HepG2 (cell line): ENCODE data around the gene ADAMTS4. TPM values are rescaled to one million over a fixed set of nuclear protein-coding genes. Genes with fewer than 3 reads are reported as not detected.
A peak's percentile ranks its signal among the peaks of the same experiment; 100 is the strongest.

ENCODE experiments used
- ATAD3A ChIP-seq: sonication (generic); formaldehyde crosslinking; IDR thresholded peaks from 2 replicates; pipeline ENCODE4 v1.4.0; 2020; ENCODE audit warnings: missing genetic modification reagents
- CSRNP2 ChIP-seq: sonication (generic); formaldehyde crosslinking; conservative IDR thresholded peaks from 2 replicates; pipeline ENCODE4 v1.8.0; 2022; ENCODE audit warnings: low read depth, missing genetic modification reagents
- ELF4 ChIP-seq: sonication (generic); formaldehyde crosslinking; IDR thresholded peaks from 2 replicates; pipeline ENCODE4 v1.5.0; 2020; ENCODE audit warnings: missing genetic modification reagents, mild to moderate bottlenecking, moderate library complexity, borderline replicate concordance
- GABPA ChIP-seq, 2 experiments: IDR thresholded peaks; 2 replicates each; pipeline ENCODE4 v1.6.1; 2011 to 2016; ENCODE audit warnings: low read depth in 2 of 2, low read length in 1 of 2, missing biosample characterization in 1 of 2, missing genetic modification characterization in 1 of 2
- HNRNPL ChIP-seq: fragments of 200-400 bp; formaldehyde crosslinking; IDR thresholded peaks from 2 replicates; pipeline ENCODE4 v1.6.1; 2017; ENCODE audit warnings: mild to moderate bottlenecking, low read depth, low read length
- IKZF1 ChIP-seq: fragments of 450-650 bp; IDR thresholded peaks from 2 replicates; pipeline ENCODE4 v1.7.1; 2016
- MED8 ChIP-seq: sonication (generic); formaldehyde crosslinking; IDR thresholded peaks from 2 replicates; pipeline ENCODE4 v1.8.1; 2023; ENCODE audit warnings: mild to moderate bottlenecking, missing genetic modification reagents; ENCODE audit not compliant: insufficient replicate concordance
- NFKB2 ChIP-seq: sonication (generic); formaldehyde crosslinking; IDR thresholded peaks from 2 replicates; pipeline ENCODE4 v1.4.0; 2020; ENCODE audit warnings: missing genetic modification reagents, borderline replicate concordance
- NONO ChIP-seq, 2 experiments: fragments of 450-650 bp in 1 of 2; sonication (generic) in 1 of 2; formaldehyde crosslinking in 1 of 2; IDR thresholded peaks in 1 of 2; conservative IDR thresholded peaks in 1 of 2; 2 replicates each; pipeline versions ENCODE4 v1.6.1 to v1.8.0; 2017 to 2022; ENCODE audit warnings: mild to moderate bottlenecking in 1 of 2, missing genetic modification reagents in 1 of 2, moderate library complexity in 1 of 2
- PHF20 ChIP-seq: sonication (generic); formaldehyde crosslinking; IDR thresholded peaks from 2 replicates; pipeline ENCODE4 v1.5.0; 2020; ENCODE audit warnings: mild to moderate bottlenecking, missing genetic modification reagents
- PPARG ChIP-seq: conservative IDR thresholded peaks from 2 replicates; pipeline ENCODE4 v1.6.1; 2016; ENCODE audit warnings: missing biosample characterization, missing genetic modification reagents
- PRDM4 ChIP-seq: sonication (generic); formaldehyde crosslinking; IDR thresholded peaks from 2 replicates; pipeline ENCODE4 v1.9.0; 2021; ENCODE audit warnings: missing genetic modification reagents, borderline replicate concordance
- REL ChIP-seq: sonication (generic); formaldehyde crosslinking; conservative IDR thresholded peaks from 2 replicates; pipeline ENCODE4 v1.8.0; 2022; ENCODE audit warnings: mild to moderate bottlenecking, missing genetic modification reagents, moderate library complexity
- RNF219 ChIP-seq: sonication (generic); formaldehyde crosslinking; IDR thresholded peaks from 2 replicates; pipeline ENCODE4 v1.5.0; 2020; ENCODE audit warnings: mild to moderate bottlenecking, missing genetic modification reagents
- TOE1 ChIP-seq: sonication (generic); formaldehyde crosslinking; IDR thresholded peaks from 2 replicates; pipeline ENCODE4 v1.4.0; 2020; ENCODE audit warnings: mild to moderate bottlenecking, missing genetic modification reagents
- TSC22D2 ChIP-seq: sonication (generic); formaldehyde crosslinking; IDR thresholded peaks from 2 replicates; pipeline ENCODE4 v1.5.1; 2020; ENCODE audit warnings: missing genetic modification reagents, mild to moderate bottlenecking, borderline replicate concordance
- ZBTB39 ChIP-seq: sonication (generic); formaldehyde crosslinking; IDR thresholded peaks from 2 replicates; pipeline ENCODE4 v1.5.0; 2020; ENCODE audit warnings: missing genetic modification reagents
- ZNF232 ChIP-seq: sonication (generic); formaldehyde crosslinking; IDR thresholded peaks from 2 replicates; pipeline ENCODE4 v1.4.0; 2020; ENCODE audit warnings: missing genetic modification reagents, borderline replicate concordance
- ZNF788 ChIP-seq: sonication (generic); formaldehyde crosslinking; IDR thresholded peaks from 2 replicates; pipeline ENCODE4 v1.5.0; 2020; ENCODE audit warnings: mild to moderate bottlenecking, missing genetic modification reagents, borderline replicate concordance
- polyA plus RNA-seq, 8 experiments: library from polyadenylated mRNA; depleted of rRNA in 3 of 8; stranded (reverse) in 7 of 8; unstranded in 1 of 8; fragments of >200 nt; fragmentation: Illumina TruSeq in 4 of 8; extraction: Trizol in 4 of 8; gene quantifications; 2 replicates each; pipeline versions ENCODE4 v1.2.1 to v1.2.3, GENCODE V29; 2011 to 2016; ENCODE audit warnings: low read depth in 4 of 8, missing spikeins in 1 of 8, mixed read lengths in 1 of 8; ENCODE audit not compliant: insufficient read depth in 1 of 8
- total RNA-seq, 5 experiments: library from RNA; depleted of rRNA; stranded (reverse); fragments of >200 nt; fragmentation: Illumina TruSeq; extraction: Trizol; gene quantifications; 2 replicates each; pipeline ENCODE4 v1.2.3, GENCODE V29; 2016; ENCODE audit warnings: low read depth in 1 of 5

Gene ADAMTS4
- total and polyA plus RNA-seq, 2 of the 13 experiments (the other 11 are each of a cell fraction or from before 2014, with no cell fraction given): 0.51 to 1.7 TPM

- TF ChIP-seq ZBTB39 (CRISPR knock-in tag) (peak; percentile 84; the same call in 1 of the 2 replicates), NFKB2 (CRISPR knock-in tag) (no peak), ZNF788 (CRISPR knock-in tag) (no peak), RNF219 (no peak), REL (CRISPR knock-in tag) (no peak), CSRNP2 (CRISPR knock-in tag) (no peak), TOE1 (no peak), ELF4 (no peak), PHF20 (CRISPR knock-in tag) (no peak; the same call in 1 of the 2 replicates), MED8 (CRISPR knock-in tag) (peak; percentile 97), NONO (IDR thresholded peaks at IDR 0.05) (no peak), NONO (CRISPR knock-in tag; conservative IDR thresholded peaks at IDR 0.05) (no peak; the same call in none of the 2 replicates), PRDM4 (no peak), HNRNPL (no peak), ZNF232 (peak; percentile 78; the same call in 1 of the 2 replicates), GABPA (IDR thresholded peaks at IDR 0.05; ENCODE audit: low read depth, low read length) (no peak), GABPA (CRISPR knock-in tag; IDR thresholded peaks at IDR 0.05; ENCODE audit: low read depth) (no peak), IKZF1 (no peak), TSC22D2 (0 out of 2 replicates have a peak, but pooled peaks have one; percentile 72), ATAD3A (CRISPR knock-in tag) (no peak), PPARG (CRISPR knock-in tag) (peak; percentile 99)
Measured at GRCh38 chr1:161223805-161224694, 25.2 kb upstream of the ADAMTS4 start (continued).
